GM18520 (cell line): ENCODE data around the gene OR6C1.
"Not testable (repeated sequence)": the region's sequence is repeated elsewhere in the genome, so short reads cannot be mapped to it uniquely, and the experiment has no call there.

ENCODE experiments used
- ATAC-seq: cut with Tn5 transposase; IDR thresholded peaks from one replicate; pipeline ENCODE4 v1.9.1; 2021; ENCODE audit not compliant: unreplicated experiment

The OR6C1 gene

GRCh38 chr12:55314043-55314442 lies at the start of gene OR6C1:
Gene OR6C1 (plus strand): TSS chr12:55314343. CDS start chr12:55320600, 6,257 bp downstream.
- ATAC-seq, result no peak

GRCh38 chr12:55280991-55281390 lies 33.2 kb upstream of the OR6C1 start:
- ATAC-seq, result no peak

- no peak for ATAC-seq
These were observed 24.1 kb upstream of the OR6C1 start for GRCh38 chr12:55289999-55290398.

DNA sequence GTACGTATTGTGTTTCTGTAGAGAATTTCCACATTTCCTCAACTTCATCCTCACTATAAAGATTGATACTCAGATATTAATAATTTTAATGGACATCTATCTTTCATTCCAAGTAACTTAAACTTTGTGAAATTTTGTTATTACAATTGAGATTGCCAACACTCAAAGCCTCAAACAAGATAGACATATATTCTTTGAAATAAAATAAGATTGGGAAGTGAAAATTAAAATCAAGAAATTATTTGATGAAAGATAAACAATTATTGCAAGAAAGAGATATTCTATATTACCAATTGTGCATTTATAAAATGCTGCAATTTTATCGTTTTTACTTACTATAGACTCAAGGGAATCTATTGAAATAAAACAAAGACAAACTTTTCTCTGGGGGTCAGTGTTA lies 17.7 kb upstream of the OR6C1 start, which contains the start of gene OR6C6:
OR6C6 (minus strand) TSS at position 101 of the 400 bp plus-strand sequence. CDS start 1,337 bp downstream, outside the sequence.
- ATAC-seq, result no peak

DNA sequence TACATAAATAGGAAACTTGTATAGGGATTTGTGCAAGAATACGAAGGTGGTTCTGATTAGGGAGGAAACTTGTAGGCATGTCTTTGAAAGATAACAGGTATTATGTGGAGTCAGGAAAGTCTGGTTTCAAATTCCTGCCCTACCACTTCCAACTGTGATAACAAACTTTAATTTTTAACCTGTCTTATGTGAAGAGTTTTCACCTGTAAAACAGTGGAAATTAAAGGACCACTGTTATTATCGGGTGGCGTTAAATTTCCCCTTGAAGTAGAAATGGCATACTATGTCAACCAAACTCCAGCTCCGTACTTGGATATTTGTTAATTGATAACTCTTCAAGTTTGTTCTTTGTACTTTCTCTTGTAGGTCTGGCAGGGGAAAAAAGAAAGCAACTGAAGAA lies 6.1 kb downstream of the OR6C1 start:
- ATAC-seq, result no peak

GRCh38 chr12:55325801-55326200 lies 11.7 kb downstream of the OR6C1 start:
- ATAC-seq, result not testable (repeated sequence)

DNA sequence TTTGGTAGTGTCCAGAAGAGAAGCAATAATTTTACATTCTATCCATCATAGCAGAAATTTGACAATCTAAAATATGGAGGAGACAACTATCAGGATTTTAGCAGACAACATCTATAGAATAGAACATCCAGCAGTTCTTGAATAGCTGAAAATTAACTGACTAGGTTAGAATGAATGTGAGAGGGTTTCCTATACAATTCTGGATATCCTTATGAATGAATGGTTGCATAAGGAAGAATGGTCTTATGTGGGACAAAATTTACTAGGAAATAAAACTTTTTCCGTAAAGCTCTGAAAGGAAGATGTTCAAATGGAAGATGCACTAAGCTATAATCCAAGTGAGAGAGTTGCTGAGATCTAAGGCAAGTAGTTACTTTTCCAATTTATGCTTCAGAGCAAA lies 16.3 kb downstream of the OR6C1 start, which contains the start of gene OR6C3:
OR6C3 (plus strand) TSS at position 301 of the 400 bp plus-strand sequence. CDS start 955 bp downstream, outside the sequence.
- no peak for ATAC-seq

DNA sequence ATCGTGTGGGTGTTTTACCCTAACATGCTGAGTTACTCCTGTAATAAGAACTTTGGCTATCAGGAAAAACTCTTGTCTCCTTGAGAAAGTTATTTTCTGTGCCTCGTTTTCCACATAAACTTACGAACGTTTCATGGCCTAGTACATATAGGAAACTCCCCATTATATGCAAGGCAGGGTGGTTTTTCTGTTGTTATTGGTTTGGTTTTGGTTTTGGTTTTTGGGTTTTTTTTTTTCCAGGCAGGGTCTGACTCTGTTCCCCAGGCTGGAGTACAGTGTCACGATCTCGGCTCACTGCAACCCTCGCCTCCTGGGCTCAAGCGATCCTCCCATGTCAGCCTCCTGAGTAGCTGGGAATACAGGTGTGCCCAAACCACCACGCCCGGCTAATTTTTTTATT lies 21.9 kb downstream of the OR6C1 start:
- ATAC-seq, result no peak

GRCh38 chr12:55355338-55355737 lies 41.2 kb downstream of the OR6C1 start:
- not testable (repeated sequence) for ATAC-seq

DNA sequence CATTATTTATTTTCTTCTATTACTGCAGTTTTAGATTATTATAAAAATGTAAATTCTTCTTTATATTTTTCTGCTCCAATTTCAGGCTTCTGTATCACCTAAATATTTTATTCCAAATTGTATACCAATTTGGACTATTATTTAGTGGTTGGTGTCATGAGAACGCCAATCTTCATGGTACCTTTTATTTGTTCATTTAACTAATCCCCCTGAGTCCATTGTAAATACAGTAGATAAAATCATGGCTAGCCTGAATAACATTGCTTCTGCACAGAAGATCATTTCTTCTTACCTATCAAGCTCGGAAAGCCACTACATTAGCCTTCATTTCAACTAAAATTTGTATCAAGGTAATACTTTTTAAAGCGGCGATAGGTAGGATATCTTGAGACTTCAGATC lies 48.5 kb downstream of the OR6C1 start, which contains the start of gene OR6C75:
OR6C75 (plus strand) TSS at position 301 of the 400 bp plus-strand sequence. CDS start 2,136 bp downstream, outside the sequence.
- ATAC-seq, result no peak

DNA sequence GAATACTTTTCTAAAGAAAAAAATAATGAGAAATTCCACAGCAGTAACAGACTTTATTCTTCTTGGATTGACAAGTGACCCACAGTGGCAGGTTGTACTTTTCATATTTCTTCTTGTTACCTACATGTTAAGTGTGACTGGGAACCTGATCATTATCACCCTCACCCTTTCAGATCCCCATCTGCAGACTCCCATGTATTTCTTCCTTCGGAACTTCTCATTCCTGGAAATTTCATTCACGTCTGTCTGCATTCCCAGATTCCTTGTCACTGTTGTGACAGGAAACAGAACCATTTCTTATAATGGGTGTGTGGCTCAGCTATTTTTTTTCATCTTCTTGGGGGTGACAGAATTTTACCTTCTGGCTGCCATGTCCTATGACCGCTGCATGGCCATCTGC lies 50.9 kb downstream of the OR6C1 start:
- no peak for ATAC-seq
